Measurements from ENCODE around the gene DMRTA2.

GRCh38 chr1:50378770-50379169 lies 44.5 kb downstream of the DMRTA2 start:
- no peak for TF ChIP-seq CTCF (IDR thresholded peaks at IDR 0.05)
- no peak for TF ChIP-seq POLR2A (IDR thresholded peaks at IDR 0.05)
